ENCODE data around the gene MIER3.

Gene MIER3

DNA sequence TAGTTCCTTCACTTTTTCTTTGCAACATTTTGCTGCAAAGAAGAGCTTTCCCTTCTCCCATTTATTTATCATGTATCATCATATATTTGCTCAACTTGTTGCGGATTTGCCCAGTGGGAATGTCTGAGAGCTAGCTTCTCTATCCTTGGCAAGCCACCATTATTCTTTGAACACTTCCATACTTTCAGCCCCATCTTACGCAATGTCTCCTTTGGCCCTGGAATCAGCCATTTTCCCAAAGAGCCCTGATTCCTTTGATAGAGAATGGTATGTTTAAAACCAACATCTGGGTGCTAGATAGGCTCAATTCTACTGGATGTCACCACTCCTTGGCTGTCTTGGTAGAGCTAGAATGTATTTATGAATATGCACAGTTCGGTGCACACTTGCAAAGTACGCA lies 55.2 kb downstream of the MIER3 start:
- no peak for DNase-seq (ENCODE audit: low read depth)

DNA sequence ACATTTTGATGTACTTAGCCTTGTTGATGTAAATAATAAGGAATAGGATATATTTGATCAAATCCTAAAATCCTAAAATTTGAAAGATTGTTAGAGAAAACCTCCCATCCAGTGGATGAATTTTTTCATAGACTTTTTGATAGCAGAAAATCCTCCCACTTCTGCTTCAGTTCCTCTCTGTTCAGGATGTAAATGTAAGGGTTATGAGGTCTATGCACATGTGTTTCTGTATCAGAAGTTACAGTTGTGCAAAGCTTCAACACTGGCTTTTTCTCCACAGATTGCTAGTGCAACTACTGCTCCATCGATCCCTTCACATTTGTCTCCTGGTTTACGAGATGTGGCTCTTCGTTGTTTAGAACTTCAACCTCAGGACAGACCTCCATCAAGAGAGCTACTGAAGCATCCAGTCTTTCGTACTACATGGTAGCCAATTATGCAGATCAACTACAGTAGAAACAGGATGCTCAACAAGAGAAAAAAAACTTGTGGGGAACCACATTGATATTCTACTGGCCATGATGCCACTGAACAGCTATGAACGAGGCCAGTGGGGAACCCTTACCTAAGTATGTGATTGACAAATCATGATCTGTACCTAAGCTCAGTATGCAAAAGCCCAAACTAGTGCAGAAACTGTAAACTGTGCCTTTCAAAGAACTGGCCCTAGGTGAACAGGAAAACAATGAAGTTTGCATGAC lies 58.5 kb downstream of the MIER3 start:
- no peak for DNase-seq (ENCODE audit: low read depth)

DNA sequence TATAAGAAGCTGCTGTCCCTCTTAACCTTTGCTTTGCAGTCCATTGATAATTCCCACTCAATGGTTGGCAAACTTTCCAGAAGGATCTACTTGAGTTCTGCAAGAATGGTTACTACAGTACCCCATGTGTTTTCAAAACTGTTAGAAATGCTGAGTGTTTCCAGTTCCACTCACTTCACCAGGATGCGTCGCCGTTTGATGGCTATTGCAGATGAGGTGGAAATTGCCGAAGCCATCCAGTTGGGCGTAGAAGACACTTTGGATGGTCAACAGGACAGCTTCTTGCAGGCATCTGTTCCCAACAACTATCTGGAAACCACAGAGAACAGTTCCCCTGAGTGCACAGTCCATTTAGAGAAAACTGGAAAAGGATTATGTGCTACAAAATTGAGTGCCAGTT lies 70.4 kb downstream of the MIER3 start:
- DNase-seq (ENCODE audit: low read depth), result no peak

DNA sequence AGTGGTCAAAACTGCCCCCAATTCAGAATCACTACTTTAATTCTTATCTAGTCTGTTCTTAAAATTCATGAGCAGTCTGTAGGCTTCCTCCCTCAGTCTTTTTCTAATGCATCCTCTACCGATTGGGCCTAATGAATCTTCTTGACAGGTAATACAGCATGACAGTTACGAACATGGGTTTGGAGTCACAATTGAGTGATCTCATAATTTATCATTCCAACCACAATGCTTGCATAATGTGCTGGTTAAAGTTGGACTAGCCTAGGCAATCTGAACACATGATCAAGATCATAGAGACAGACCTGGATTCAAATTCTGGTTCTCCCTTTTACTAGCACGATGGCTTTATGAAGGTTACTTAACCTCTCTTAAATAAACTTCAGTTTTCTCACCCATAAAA lies 75.6 kb downstream of the MIER3 start:
- no peak for DNase-seq (ENCODE audit: low read depth)

GRCh38 chr5:56873056-56873455 lies 78.9 kb downstream of the MIER3 start:
- DNase-seq (ENCODE audit: low read depth), result no peak

DNA sequence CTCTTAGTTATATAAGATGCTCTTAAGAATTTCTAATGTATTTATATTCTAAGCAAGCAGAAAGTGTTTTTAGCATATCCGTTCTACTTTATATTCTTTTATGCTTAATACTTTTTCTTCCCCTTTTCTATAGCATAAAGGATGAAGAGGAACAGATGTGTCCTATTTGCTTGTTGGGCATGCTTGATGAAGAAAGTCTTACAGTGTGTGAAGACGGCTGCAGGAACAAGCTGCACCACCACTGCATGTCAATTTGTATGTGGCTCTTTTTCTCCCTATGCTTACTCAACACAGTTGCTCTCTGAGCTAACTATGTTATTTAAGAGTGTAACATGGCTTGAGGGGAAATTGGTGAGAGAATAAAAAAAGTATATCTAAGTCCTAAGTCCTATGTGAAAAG lies 80.1 kb downstream of the MIER3 start:
- DNase-seq (ENCODE audit: low read depth), result no peak

Measured in fibroblast of gingiva (primary cell).